HepG2 (cell line): ENCODE data around the gene ELMOD3.

ENCODE experiments used
- REST ChIP-seq, 2 experiments: IDR thresholded peaks; 2 replicates each; pipeline ENCODE4 v1.6.1; 2011 to 2012; ENCODE audit warnings: low read length in 2 of 2, borderline replicate concordance in 1 of 2, low read depth in 1 of 2, mild to moderate bottlenecking in 1 of 2, moderate library complexity in 1 of 2
- SMYD3 ChIP-seq: sonication (generic); formaldehyde crosslinking; IDR thresholded peaks from 2 replicates; pipeline ENCODE4 v1.8.1; 2023; ENCODE audit warnings: mild to moderate bottlenecking, missing genetic modification reagents

- TF ChIP-seq SMYD3 (CRISPR knock-in tag) = no peak
- TF ChIP-seq REST (IDR thresholded peaks at IDR 0.05; ENCODE audit: borderline replicate concordance in 1 of 2, low read depth in 1 of 2, low read length in 2 of 2) = no peak
Measured at GRCh38 chr2:85435220-85435958, 80.8 kb downstream of the ELMOD3 start.
